Smooth muscle cell (in vitro differentiated cells): ENCODE results near the gene PRKCA. TPM values are rescaled to one million over a fixed set of nuclear protein-coding genes. Genes with fewer than 3 reads are reported as not detected.

Experiments
- DNase-seq: peaks from one replicate; lab custom pipeline; 2025; ENCODE audit not compliant: unreplicated experiment; lab: John Stamatoyannopoulos, UW
- H2AFZ ChIP-seq: fragments of 200-600 bp; sonication (generic); 2 replicates; pipeline ENCODE4 v1.6.0; 2016; ENCODE audit warnings: antibody characterized with exemption, low read depth, mild to moderate bottlenecking
- H3F3A ChIP-seq: fragments of 200-600 bp; sonication (generic); 2 replicates; pipeline ENCODE4 v1.6.0; 2017; ENCODE audit warnings: antibody characterized with exemption, low read depth
- H3K27ac ChIP-seq: fragments of 200-600 bp; sonication (generic); 2 replicates; pipeline ENCODE4 v1.5.1; 2016; ENCODE audit warnings: low read depth, mild to moderate bottlenecking
- H3K27me3 ChIP-seq: fragments of 200-600 bp; sonication (generic); 2 replicates; pipeline ENCODE4 v1.6.1; 2016; ENCODE audit warnings: low read depth, mild to moderate bottlenecking
- H3K36me3 ChIP-seq: fragments of 200-600 bp; sonication (generic); 2 replicates; pipeline ENCODE4 v1.5.1; 2016; ENCODE audit warnings: low read depth
- H3K4me1 ChIP-seq: fragments of 200-600 bp; sonication (generic); 2 replicates; pipeline ENCODE4 v1.5.1; 2016; ENCODE audit warnings: low read depth
- H3K4me2 ChIP-seq: fragments of 200-600 bp; sonication (generic); 2 replicates; pipeline ENCODE4 v1.6.0; 2016; ENCODE audit warnings: mild to moderate bottlenecking
- H3K4me3 ChIP-seq: fragments of 200-600 bp; sonication (generic); 2 replicates; pipeline ENCODE4 v1.5.1; 2016; ENCODE audit warnings: mild to moderate bottlenecking
- H3K79me2 ChIP-seq: fragments of 200-600 bp; sonication (generic); 2 replicates; pipeline ENCODE4 v1.6.0; 2016; ENCODE audit warnings: low read depth, mild to moderate bottlenecking
- H3K9ac ChIP-seq: fragments of 200-600 bp; sonication (generic); 2 replicates; pipeline ENCODE4 v1.6.0; 2016; ENCODE audit warnings: low read depth
- H3K9me3 ChIP-seq: fragments of 200-600 bp; sonication (generic); replicated peaks from 2 replicates; pipeline ENCODE4 v1.5.1; 2016; ENCODE audit warnings: low read depth
- H4K20me1 ChIP-seq: fragments of 200-600 bp; sonication (generic); 2 replicates; pipeline ENCODE4 v1.6.0; 2016; ENCODE audit warnings: low read depth
- CTCF ChIP-seq: fragments of 200-600 bp; sonication (generic); IDR thresholded peaks from 2 replicates; pipeline ENCODE4 v1.5.1; 2017; ENCODE audit warnings: borderline replicate concordance, mild to moderate bottlenecking, antibody characterized with exemption; ENCODE audit not compliant: insufficient read depth, poor library complexity, severe bottlenecking
- WGBS: methylation state at CpG from one replicate; pipeline ENCODE4 v1.1.7; 2016; ENCODE audit warnings: low lambda C conversion rate; 5-methylcytosine and 5-hydroxymethylcytosine counted together
- polyA plus RNA-seq: library from polyadenylated mRNA; unstranded; fragments of >200 nt; fragmentation: Nextera tagmentation; extraction: Ambion mirVana; gene quantifications from 2 replicates; pipeline ENCODE4 v1.2.1, GENCODE V29; 2016
- total RNA-seq: library from RNA; depleted of rRNA; stranded (reverse); fragments of >200 nt; gene quantifications from 2 replicates; pipeline ENCODE4 v1.2.3, GENCODE V29; 2014

PRKCA gene
- total and polyA plus RNA-seq, 2 experiments from 2014 or later = 0.78 to 7.1 TPM

DNA sequence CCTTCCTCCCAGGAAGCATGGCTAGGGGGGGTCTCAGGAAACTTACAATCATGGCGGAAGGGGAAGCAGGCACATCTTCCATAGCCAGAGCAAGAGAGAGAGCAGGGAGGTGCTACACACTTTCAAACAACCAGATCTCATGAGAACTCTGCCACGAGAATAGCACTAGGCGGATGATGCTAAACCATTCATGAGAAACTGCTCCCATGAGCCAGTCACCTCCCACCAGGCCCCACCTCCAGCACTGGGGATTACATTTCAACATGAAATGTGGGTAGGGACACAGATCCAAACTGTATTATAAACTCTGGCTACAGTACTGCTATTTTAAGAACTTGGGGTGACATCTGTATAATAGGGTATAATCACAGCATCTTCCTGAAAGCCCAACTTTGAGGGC, 449.4 kb downstream of the PRKCA start:
- H3K4me1 ChIP-seq = no peaks in the 10 kb centered on the region
- H3K27ac ChIP-seq = no peak overlapping the region
- no peaks in the 10 kb centered on the region for H3K79me2 ChIP-seq
- H3K9me3 ChIP-seq = no peaks in the 10 kb centered on the region
- no peak for TF ChIP-seq CTCF
- no peak overlapping the region for H3K4me3 ChIP-seq
- no peak for DNase-seq
- 94% methylated on average over 3 of the region's 3 CpGs for WGBS
- no peak overlapping the region for H3K9ac ChIP-seq
- H3K36me3 ChIP-seq = no peaks in the 10 kb centered on the region
- no peaks in the 10 kb centered on the region for H3F3A ChIP-seq
- H3K27me3 ChIP-seq = no peaks in the 10 kb centered on the region
- no peak overlapping the region for H2AFZ ChIP-seq
- no peaks in the 10 kb centered on the region for H4K20me1 ChIP-seq
- no peak overlapping the region for H3K4me2 ChIP-seq

DNA sequence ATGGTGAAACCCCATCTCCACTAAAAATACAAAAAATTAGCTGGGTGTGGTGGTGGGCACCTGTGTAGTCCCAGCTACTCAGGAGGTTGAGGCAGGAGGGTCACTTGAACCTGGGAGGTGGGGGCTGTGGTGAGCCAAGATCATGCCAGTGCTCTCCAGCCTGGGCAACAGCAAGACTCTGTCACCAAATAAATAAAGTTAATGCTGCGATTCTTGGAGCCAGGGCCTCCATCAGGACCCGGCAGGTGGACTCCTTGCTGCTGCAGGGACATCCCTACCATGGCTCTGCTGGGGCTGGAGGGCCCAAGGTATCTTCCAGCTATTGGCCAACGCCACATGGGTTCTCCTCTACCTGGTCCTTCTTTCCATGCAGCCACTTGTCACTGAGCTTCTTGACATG, 450.0 kb downstream of the PRKCA start:
- H3K27me3 ChIP-seq = no peaks in the 10 kb centered on the region
- H3K79me2 ChIP-seq = no peaks in the 10 kb centered on the region
- 86% methylated on average over 3 of the region's 3 CpGs for WGBS
- H3F3A ChIP-seq = no peaks in the 10 kb centered on the region
- H4K20me1 ChIP-seq = no peaks in the 10 kb centered on the region
- DNase-seq = no peak
- TF ChIP-seq CTCF = no peak
- no peaks in the 10 kb centered on the region for H3K36me3 ChIP-seq
- no peak overlapping the region for H3K4me2 ChIP-seq
- no peak overlapping the region for H2AFZ ChIP-seq
- no peaks in the 10 kb centered on the region for H3K4me1 ChIP-seq
- no peak overlapping the region for H3K9ac ChIP-seq
- no peak overlapping the region for H3K4me3 ChIP-seq
- H3K9me3 ChIP-seq = no peaks in the 10 kb centered on the region
- no peak overlapping the region for H3K27ac ChIP-seq

- Histone ChIP-seq H3F3A (no peaks in the 10 kb centered on the region), H3K4me1 (no peaks in the 10 kb centered on the region), H3K27ac (no peak overlapping the region), H3K4me3 (no peak overlapping the region), H3K9ac (no peak overlapping the region), H4K20me1 (no peaks in the 10 kb centered on the region), H3K9me3 (no peaks in the 10 kb centered on the region), H2AFZ (no peak overlapping the region), H3K36me3 (no peaks in the 10 kb centered on the region), H3K4me2 (no peak overlapping the region), H3K79me2 (no peaks in the 10 kb centered on the region), H3K27me3 (no peaks in the 10 kb centered on the region)
- 79% methylated on average over 11 of the region's 11 CpGs for WGBS
- no peak for DNase-seq
- no peak for TF ChIP-seq CTCF
Observed at GRCh38 chr17:66753126-66753920, 450.9 kb downstream of the PRKCA start.
